ENCODE data around the gene TAS1R3. TPM values are rescaled to one million over a fixed set of nuclear protein-coding genes. Genes with fewer than 3 reads are reported as not detected.
"Not testable (repeated sequence)": the region's sequence is repeated elsewhere in the genome, so short reads cannot be mapped to it uniquely, and the experiment has no call there.

Gene TAS1R3
- total RNA-seq, 1 donor from 2014 or later = 0.97 TPM

- DNase-seq (ENCODE audit: extremely low spot score, unreplicated experiment) = no peak
- no peaks in the 10 kb centered on the region for H3K9me3 Mint-ChIP-seq (ENCODE audit: unreplicated experiment)
- H3K27ac Mint-ChIP-seq (ENCODE audit: unreplicated experiment) = no peak overlapping the region
- no peaks in the 10 kb centered on the region for H3K27me3 Mint-ChIP-seq (ENCODE audit: unreplicated experiment)
- H3K4me1 Mint-ChIP-seq (ENCODE audit: unreplicated experiment) = peaks cover 15% of the 10 kb centered on the region
- H3K36me3 Mint-ChIP-seq (ENCODE audit: unreplicated experiment) = peaks cover 13% of the 10 kb centered on the region
- no peak for TF ChIP-seq CTCF (IDR thresholded peaks at IDR 0.05)
- no peak overlapping the region for H3K4me3 Mint-ChIP-seq (ENCODE audit: unreplicated experiment)
Observed at GRCh38 chr1:1313500-1314236, 17.4 kb upstream of the TAS1R3 start.

GRCh38 chr1:1314237-1314586 lies 16.9 kb upstream of the TAS1R3 start:
- H3K4me1 Mint-ChIP-seq (ENCODE audit: unreplicated experiment) = peaks cover 15% of the 10 kb centered on the region
- no peak overlapping the region for H3K4me3 Mint-ChIP-seq (ENCODE audit: unreplicated experiment)
- no peaks in the 10 kb centered on the region for H3K27me3 Mint-ChIP-seq (ENCODE audit: unreplicated experiment)
- H3K9me3 Mint-ChIP-seq (ENCODE audit: unreplicated experiment) = no peaks in the 10 kb centered on the region
- no peak overlapping the region for H3K27ac Mint-ChIP-seq (ENCODE audit: unreplicated experiment)
- peaks cover 13% of the 10 kb centered on the region for H3K36me3 Mint-ChIP-seq (ENCODE audit: unreplicated experiment)
- DNase-seq (ENCODE audit: extremely low spot score, unreplicated experiment) = no peak
- no peak for TF ChIP-seq CTCF (IDR thresholded peaks at IDR 0.05)

GRCh38 chr1:1314678-1315335 lies 16.3 kb upstream of the TAS1R3 start:
- Mint-ChIP-seq H3K27me3 (ENCODE audit: unreplicated experiment) (no peaks in the 10 kb centered on the region), H3K4me1 (ENCODE audit: unreplicated experiment) (peaks cover 14% of the 10 kb centered on the region), H3K36me3 (ENCODE audit: unreplicated experiment) (peaks cover 13% of the 10 kb centered on the region), H3K9me3 (ENCODE audit: unreplicated experiment) (no peaks in the 10 kb centered on the region), H3K4me3 (ENCODE audit: unreplicated experiment) (no peak overlapping the region), H3K27ac (ENCODE audit: unreplicated experiment) (no peak overlapping the region)
- TF ChIP-seq CTCF (IDR thresholded peaks at IDR 0.05) = no peak
- no peak for DNase-seq (ENCODE audit: extremely low spot score, unreplicated experiment)

- DNase-seq (ENCODE audit: extremely low spot score, unreplicated experiment) = no peak
- Mint-ChIP-seq H3K4me3 (ENCODE audit: unreplicated experiment) (no peak overlapping the region), H3K4me1 (ENCODE audit: unreplicated experiment) (peaks cover 14% of the 10 kb centered on the region), H3K36me3 (ENCODE audit: unreplicated experiment) (peaks cover 17% of the 10 kb centered on the region), H3K9me3 (ENCODE audit: unreplicated experiment) (no peaks in the 10 kb centered on the region), H3K27me3 (ENCODE audit: unreplicated experiment) (no peaks in the 10 kb centered on the region), H3K27ac (ENCODE audit: unreplicated experiment) (no peak overlapping the region)
- no peak for TF ChIP-seq CTCF (IDR thresholded peaks at IDR 0.05)
Observed at GRCh38 chr1:1315435-1315954, 15.6 kb upstream of the TAS1R3 start.

GRCh38 chr1:1316199-1316598 lies 14.9 kb upstream of the TAS1R3 start:
- H3K4me3 Mint-ChIP-seq (ENCODE audit: unreplicated experiment); H3K27me3 Mint-ChIP-seq (ENCODE audit: unreplicated experiment); H3K9me3 Mint-ChIP-seq (ENCODE audit: unreplicated experiment); DNase-seq (ENCODE audit: extremely low spot score, unreplicated experiment): not testable (repeated sequence)
- Mint-ChIP-seq H3K36me3 (ENCODE audit: unreplicated experiment) (peaks cover 15% of the 10 kb centered on the region), H3K27ac (ENCODE audit: unreplicated experiment) (peak overlapping the region; percentile 18), H3K4me1 (ENCODE audit: unreplicated experiment) (peaks cover 14% of the 10 kb centered on the region)

Data from osteocyte (in vitro differentiated cells).